ENCODE measurements around the gene RBM25.
"Not testable (repeated sequence)": the region's sequence is repeated elsewhere in the genome, so short reads cannot be mapped to it uniquely, and the experiment has no call there.

RBM25 gene

DNA sequence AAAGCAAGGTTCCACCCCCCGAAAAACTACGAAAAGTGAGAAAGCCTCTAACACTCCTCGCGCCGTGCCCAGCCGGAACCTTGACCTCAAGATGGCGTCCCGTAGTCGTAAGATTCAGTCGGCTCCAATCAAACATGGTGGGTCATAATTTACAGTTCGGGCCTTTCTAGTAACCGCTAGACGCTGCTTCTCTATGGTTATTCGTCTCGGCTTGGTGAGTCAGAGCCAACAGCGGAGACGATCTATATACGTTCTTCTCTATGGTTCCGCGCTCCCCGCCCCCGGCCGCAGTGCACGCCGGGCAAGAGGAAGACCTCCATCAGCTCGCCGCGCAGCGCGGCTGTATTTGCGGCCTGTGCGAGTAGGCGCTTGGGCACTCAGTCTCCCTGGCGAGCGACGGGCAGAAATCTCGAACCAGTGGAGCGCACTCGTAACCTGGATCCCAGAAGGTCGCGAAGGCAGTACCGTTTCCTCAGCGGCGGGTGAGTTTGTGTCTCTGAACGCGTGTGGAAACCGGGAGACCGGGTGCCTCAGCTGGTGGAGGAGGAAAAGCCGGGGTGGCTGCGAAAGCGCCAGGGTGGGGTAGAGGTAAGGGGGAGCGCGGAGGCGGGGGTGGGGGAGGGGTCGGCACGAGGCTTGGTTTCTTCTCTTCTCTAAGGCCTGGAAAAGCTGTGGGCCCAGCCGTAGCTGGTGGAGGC, at the start of gene RBM25:
Gene RBM25, plus strand, starts transcription at position 311 of the 698 bp plus-strand sequence. CDS start 13,108 bp downstream, outside the sequence.
- DNase-seq: peak; percentile 99

DNA sequence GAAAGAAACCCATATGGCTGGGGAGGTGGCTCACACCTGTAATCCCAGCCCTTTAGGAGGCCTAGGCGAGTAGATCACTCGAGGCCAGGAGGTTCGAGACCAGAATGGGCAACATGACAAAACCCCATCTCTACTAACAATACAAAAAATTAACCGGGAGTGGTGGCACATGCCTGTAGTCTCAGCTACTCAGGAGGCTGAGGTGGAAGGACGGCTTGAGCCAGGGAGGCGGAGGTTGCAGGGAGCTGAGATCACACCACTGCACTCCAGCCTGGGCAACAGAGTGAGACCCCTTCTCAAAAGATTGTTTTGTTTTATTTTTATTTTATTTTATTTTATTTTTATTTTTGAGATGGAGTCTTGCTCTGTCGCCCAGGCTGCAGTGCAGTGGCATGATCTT, 47.1 kb upstream of the RBM25 start:
- not testable (repeated sequence) for DNase-seq

DNA sequence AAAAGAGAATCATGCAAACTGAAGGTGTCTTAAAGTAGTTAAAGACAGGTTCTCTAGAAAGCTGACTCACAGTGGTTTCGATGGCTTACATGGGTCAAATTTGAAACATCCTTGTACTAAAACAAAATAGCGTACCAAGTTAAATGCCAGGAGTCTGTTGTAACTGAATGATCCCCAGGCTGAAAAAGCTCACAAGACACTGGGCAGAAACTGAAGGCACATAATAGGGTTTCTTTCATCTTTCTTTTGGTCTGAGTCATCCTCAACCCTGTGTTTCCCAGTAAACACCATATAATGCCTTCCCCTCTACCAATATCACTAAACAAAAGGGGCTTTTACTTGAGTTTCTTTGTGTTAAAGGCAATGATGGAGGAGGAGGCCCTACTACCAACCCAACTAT, 44.2 kb upstream of the RBM25 start:
- no peak for DNase-seq

DNA sequence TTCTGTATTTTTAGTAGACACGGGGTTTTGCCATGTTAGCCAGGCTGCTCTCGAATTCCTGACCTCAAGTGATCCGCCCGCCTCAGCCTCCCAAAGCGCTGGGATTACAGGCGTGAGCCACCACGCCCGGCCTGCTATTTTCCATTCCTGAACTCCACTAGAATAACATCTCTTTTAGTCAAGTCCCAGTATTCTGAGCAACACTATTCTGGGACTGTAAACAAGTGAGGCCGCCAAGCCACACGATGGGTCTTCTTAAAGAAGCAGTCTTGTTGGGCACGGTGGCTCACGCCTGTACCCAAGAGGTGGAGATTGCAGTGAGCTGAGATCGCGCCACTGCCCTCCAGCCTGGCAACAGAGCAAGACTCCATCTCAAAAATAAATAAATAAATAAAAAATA, 42.8 kb upstream of the RBM25 start:
- DNase-seq: not testable (repeated sequence)

DNA sequence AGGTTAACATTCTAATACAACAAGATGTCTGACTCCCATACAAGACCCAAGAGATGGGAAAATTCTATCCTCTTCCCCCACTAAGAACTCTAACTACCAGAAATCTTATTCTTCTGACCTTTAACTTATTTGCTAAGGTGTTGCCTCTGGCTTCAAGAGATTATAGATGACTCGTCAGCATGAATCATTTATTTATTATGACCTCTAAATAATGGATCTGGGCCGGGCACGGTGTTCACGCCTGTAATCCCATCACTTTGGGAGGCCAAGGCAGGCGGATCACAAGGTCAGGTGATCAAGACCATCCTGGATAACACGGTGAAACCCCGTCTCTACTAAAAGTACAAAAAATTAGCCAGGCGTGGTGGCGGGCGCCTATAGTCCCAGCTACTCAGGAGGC, 42.3 kb upstream of the RBM25 start:
- DNase-seq: not testable (repeated sequence)

DNA sequence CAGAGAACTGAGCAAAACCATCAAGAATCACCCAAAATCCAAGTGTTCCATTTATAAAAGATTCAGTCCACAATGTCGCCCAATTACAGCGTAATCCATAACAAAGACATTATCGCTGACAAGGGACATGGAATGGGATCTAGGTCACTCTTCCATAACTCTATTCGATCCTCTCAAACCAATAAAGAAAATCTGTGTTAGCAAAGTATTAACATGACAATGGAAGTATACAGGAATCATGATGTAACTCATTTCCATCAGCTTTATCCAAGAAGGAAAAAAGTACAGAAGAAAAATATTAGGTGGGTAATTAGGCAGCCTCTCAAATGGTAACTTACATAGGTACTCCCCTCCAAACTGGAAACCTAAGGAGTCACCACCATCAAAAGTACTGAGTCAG, 36.3 kb upstream of the RBM25 start:
- no peak for DNase-seq

DNA sequence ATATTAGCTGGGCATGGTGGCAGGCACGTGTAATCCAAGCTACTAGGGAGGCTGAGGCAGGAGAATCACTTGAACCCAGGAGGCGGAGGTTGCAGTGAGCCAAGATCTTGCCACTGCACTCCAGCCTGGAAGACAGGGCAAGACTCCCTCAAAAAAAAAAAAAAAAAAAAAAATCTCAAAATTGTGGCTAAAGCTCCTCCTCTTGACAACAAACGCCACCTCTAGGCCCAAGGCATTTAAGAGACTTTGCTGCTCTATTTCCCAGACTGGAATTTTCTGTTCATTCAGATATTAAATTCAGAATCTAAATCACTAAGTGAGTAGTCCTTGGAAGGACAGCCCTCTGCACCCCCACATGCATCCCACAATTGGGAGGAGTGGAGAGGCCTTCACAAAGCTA, 32.8 kb upstream of the RBM25 start:
- DNase-seq: no peak

DNA sequence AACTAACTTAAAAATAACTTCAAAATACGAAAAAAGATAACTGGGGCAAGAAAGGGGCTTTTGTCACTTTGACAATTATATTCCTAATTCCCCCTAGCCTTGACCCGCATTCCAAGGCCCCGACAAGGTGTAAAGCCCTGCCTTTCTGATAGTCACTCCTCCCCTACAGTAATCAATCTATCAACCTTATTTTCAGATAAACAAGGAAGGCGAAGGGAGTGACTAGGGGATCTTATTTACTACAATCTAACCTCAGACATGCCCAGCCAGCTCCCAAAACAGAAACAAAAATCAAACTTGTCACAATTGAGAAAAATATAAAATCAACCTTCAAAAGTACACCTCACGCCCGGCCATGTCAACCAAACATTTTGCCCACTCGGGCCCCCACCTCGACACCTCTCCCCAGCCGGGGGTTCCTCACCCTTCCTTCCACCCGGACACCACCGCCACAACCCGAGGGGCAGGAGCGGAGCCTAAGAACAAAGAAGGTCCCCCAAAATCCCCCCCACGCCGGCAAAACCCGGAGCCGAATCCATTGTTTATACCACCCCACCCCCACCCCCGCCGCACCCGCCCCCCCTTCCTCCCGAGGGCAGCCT, 32.0 kb upstream of the RBM25 start:
- DNase-seq: no peak

DNA sequence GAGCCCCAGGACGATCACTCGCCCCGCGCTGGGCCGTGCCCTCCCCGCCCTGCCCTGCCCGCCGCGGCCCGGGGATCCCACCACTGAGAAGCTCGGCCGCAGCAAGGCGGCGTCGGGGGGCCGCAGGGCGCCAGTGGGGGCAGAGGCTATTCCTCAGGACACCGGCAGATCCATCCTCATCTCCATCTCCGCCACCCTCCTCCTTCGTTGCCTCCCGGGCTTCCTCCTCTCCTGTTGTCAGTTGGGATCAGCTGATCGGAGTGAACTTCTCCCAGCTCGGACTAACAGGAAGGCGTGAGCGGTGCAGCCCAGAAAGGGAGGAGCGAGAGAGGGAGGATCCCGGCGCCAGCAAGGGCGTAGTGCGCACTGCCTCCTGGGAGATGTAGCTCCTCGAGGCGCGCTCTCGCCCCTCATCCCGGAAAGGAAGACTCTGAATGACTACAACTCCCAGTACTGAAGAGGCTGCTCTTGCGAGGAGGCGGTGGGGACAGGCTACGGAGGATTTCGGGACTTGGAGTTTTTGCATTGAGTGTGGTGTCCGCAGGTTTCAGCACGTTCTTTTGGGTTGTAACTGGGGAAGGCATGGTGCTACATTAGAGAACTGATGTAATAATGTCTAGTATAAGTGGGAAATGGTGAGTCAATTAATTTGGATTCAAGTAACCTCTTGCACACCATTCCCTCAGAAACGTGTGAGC, 31.3 kb upstream of the RBM25 start, which contains the start of gene ZFYVE1:
Gene ZFYVE1, minus strand, starts transcription at position 262 of the 698 bp plus-strand sequence. CDS start 2,598 bp downstream, outside the sequence.
- DNase-seq: peak; percentile 100

DNA sequence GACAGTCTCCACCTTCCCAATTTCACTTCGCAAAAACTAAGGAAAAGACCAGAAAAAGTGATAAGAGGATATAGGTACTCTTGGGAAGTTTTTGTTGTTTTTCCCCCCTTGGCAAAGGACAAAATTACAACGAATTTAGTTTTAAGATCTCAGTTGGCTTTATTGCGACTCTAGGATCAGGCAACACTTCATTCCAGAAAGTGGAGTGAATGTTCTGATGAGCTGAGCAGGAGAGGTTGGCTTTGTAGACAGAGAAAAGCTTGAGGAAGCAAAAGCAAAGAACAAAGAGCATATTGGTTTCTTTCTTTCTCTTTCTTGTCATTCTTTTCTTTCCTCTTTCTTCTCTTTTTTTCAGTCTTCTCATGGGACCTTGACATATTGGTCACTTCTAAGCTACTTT, 30.8 kb upstream of the RBM25 start:
- no peak for DNase-seq

DNA sequence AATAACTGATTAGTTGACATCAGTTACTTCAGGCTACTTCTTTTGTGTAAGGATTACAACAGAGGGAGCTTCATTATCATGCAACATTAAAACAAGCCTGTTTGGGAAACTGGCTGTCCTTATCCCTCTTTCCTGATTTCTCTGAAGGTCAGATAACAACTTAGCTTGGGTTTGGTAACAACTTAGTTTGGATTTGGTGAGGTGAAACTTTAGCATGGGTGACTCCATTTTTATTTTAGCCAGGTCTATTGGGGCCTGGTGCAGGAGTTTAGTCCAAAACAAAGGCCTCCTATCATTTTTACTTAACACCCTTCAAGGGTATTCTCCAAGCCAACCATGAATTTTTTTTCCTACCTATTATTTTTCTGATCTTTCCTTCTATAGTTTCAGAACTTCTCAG, 30.4 kb upstream of the RBM25 start:
- no peak for DNase-seq

DNA sequence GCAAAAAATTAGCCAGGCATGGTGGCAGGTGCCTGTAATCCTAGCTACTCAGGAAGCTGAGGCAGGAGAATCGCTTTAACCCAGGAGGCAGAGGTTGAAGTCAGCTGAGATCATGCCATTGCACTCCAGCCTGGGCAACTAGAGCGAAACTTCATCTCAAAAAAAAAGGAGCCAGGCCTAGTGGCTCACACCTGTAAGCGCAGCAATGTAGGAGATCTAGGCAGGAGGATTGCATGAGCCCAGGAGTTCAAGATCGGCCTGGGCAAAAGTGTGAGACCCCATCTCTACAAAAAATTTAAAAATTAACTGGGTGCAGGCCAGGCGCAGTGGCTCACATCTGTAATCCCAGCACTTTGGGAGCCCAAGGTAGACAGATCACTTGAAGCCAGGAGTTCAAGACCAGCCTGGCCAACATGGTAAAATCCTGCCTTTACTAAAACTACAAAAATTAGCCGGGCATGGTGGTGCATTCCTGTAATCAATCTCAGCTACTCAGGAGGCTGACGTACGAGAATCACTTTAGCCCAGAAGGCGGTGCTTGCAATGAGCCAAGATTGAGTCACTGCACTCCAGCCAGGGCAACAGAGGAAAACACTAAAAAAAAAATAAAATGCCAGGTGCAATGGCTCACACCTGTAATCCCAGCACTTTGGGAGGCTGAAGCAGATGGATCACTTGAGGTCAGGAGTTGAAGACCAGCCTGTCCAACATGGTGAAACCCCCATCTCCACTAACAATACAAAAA, 21.5 kb upstream of the RBM25 start:
- not testable (repeated sequence) for DNase-seq

DNA sequence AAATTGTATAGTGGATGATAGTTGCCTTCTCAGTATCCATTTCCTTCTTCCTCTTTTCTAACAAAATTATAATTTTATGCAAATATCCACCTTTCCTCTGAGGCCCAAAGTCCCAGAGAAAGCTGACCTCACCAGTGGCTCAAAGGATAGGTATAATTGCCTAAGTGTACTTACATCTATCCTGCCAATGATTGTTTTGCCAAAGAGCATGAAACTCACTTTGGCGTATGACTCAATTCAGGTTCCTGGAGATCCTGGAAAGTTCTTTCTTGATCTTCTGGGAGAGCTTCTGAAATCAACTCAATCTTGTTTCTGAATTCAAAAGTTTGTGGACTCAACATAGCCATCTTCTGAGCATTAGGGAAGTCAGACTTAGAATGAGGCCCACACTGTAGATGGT, 10.5 kb upstream of the RBM25 start:
- DNase-seq: no peak

DNA sequence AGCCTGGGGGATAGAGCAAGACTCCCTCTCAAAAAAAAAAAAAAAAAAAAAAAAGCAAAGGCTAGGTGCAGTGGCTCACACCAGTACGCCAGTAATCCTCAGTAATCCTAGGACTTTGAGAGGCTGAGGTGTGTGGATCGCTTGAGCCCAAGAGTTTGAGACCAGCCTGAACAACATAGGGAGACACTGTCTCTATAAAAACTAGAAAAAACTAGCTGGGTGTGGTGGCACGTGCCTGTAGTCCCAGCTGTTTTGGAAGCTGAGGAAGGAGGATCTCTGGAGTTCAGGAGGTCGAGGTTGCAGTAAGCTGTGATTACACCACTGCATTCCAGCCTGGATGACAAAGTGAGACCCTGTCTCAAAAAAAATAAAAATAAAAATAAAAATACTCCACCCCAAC, 8.9 kb upstream of the RBM25 start:
- DNase-seq: no peak

DNA sequence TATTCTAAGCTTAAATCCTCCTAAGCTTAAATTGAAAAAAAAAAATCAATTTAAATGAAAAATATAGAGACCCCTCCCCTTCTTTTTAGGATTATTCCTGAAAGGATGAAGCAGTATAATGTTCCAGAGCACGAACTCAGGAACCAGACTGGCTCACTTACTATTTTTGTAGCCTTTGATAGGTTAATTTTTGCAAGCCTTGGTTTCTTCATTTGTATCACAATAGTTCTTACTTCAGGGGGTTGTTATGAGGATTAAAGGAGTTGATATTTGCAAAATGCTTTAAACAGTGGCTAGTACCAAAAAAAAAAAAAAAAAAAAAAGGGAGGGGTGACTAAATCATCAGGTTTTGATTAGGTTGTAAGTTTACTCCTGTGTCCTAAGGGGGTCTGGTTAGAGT, 3.1 kb upstream of the RBM25 start:
- no peak for DNase-seq

DNA sequence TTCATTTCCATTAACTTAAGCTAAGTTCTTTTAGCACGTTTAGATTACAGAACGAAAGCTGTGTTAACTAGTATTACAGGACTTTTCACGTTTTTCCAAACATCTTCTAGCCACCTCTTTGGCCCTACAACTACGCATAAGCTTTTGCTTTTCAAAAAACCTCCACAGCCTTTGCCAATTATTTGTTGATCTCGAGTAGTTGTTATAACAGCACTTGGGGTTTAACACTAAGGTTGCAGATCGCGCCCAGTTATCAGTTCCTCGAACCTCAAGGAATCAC, 450 bp upstream of the RBM25 start:
- DNase-seq: no peak

DNA sequence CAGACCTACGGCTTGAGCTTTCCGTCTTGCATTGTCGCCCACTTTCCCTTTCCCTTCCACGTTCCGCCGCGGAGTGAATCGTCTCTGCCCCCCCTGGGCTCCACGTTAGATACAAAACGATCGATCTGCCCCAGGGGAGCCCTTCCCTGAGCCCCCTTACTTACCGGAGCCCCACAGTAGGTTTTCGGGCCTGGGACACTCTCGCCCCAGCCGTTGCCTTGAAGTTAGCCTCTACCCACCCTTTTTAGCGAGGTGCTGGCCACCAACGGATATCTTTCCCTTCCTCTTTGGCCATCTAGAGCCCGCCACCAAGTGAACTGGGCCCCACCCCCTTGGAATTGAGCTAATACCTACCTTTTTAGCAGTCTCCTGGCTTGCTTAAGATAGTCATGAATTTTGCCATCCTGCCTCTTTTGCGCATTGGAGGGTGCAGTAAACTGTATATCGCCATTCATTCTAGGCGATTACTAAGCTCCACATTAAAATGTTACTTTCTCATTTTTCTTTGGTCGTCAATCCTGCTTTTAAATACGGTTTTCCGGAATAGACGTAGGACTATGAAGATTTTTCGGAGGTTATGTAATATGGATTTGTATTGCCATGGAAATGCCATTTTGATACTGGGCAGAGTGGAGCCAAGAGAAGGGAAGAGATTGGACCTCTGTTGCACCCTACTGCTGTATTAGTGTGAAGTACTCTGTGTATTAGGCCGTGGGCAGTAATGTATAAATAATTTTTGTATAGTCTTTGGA, 764 bp downstream of the RBM25 start:
- DNase-seq: peak; percentile 57

DNA sequence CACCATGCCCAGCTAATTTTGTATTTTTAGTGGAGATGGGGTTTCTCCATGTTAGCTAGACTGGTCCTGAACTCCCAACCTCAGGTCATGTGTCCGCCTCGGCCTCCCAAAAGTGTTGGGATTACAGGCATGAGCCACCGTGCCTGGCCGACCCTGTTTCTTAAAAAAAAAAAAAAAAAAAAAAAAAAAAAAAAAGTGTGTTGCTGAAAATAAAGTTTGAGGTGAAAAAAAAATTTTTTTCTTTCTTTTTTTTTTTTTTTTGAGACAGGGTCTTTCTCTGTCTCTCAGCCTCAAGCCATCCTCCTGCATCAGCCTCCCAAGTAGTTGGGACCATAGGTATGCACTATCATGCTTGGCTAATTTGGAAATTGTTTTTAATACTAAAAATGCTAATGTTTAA, 11.3 kb downstream of the RBM25 start:
- no peak for DNase-seq

DNA sequence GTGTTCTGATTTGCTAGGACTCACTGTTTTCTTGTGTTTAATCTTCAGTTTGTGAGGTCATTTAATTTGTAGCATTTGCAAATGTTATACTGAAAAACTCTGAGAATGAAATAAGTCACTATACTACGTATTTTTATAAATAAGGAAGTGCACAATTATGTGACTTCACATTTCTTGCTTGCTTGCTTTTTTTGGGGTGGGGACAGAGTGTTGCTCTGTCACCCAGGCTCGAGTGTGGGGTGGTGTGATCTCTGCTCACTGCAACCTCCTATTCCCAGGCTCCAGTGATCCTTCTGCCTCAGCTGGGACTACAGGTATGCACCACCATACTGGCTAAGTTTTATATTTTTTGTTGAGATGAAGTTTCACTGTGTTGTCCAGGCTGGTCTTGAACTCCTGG, 32.7 kb downstream of the RBM25 start:
- no peak for DNase-seq

DNA sequence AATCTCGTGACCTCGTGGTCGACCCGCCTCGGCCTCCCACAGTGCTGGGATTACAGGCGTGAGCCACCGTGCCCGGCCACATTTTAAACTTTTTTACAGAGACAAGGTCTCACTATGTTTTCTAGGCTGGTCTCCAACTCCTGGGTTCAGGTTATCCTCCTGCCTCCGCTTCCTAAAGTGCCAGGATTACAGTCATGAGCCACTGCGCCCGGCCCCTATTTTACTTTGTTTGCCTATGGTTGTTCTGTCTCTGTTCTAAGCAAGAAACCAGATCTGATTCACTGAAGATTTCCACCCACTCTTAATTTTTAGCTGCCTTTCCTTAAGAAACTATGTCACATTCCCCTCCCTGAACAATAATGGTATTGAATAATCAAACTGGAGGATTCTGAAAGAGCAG, 39.1 kb downstream of the RBM25 start:
- no peak for DNase-seq

DNA sequence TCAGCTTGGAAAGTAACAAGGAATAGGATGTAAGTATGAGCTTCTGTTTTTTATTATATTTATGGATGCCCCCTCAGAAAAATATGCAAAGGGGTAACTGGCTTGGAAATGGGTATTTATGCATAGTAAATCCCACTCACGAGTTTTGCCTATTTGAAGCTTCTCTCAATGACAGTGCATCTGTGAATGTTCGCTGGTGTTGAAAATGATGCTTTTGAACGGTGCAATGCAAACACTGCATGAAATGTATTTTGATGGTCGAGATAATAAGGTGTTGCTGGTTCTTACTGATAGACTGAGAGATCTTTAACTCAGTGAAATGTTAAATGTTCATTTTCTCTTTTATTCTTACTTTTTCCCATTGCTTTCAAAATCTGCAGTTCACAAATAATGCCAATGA, 42.0 kb downstream of the RBM25 start:
- no peak for DNase-seq

DNA sequence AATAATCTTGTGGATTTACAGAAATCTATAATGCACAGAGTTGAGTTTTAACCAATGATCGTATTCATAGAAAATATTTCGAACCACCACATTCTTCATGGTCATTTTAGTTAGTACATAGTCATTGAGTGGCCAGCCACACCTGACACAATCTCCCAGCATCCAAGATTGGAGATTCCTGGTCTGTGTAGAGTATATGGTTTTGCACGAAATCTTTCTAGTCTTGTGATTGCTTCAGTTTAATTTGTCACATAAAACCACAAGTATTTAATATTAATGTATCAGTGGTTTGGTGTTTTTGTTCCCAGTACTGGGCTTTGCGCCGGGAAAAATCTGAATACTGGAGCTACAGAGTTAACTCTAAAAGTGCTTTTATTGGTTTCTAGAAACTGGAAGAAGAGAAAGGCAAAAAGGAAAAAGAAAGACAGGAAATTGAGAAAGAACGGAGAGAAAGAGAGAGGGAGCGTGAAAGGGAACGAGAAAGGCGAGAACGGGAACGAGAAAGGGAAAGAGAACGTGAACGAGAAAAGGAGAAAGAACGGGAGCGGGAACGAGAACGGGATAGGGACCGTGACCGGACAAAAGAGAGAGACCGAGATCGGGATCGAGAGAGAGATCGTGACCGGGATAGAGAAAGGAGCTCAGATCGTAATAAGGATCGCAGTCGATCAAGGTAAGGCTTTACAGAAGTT, 44.6 kb downstream of the RBM25 start:
- DNase-seq: no peak
